Activated CD8-positive, alpha-beta memory T cell treated with anti-CD3 and anti-CD28 coated beads, Interleukin-2, amount 10 ng/mL, durations not matched to agents 7 days and 5 days (primary cell): ENCODE data around the gene MPHOSPH6. TPM values are rescaled to one million over a fixed set of nuclear protein-coding genes. Genes with fewer than 3 reads are reported as not detected.
A peak's percentile ranks its signal among the peaks of the same experiment; 100 is the strongest.
"Not testable (repeated sequence)": the region's sequence is repeated elsewhere in the genome, so short reads cannot be mapped to it uniquely, and the experiment has no call there.

Source experiments
- ATAC-seq: fragments of 150-1000 bp; cut with Tn5 transposase; one replicate; pipeline ENCODE4 v1.10.0; 2021; ENCODE audit warnings: moderate library complexity
- CTCF ChIA-PET: fragments of 350-600 bp; sonication (Branson Sonifier 250); formaldehyde crosslinking; loops from one replicate; lab custom pipeline; 2021; ENCODE audit warnings: antibody characterized with exemption; lab: Charles Lee
- DNase-seq: peaks from one replicate; pipeline ENCODE4 v3.0.0-alpha.2; 2020
- H3K27ac Mint-ChIP-seq: one replicate; pipeline ENCODE4 v1.8.0; 2021; ENCODE audit warnings: mild to moderate bottlenecking, mixed read lengths
- H3K27me3 Mint-ChIP-seq: one replicate; pipeline ENCODE4 v1.8.0; 2021; ENCODE audit warnings: mixed read lengths
- H3K36me3 Mint-ChIP-seq: one replicate; pipeline ENCODE4 v1.8.0; 2021; ENCODE audit warnings: mild to moderate bottlenecking, mixed read lengths
- H3K4me1 Mint-ChIP-seq: one replicate; pipeline ENCODE4 v1.8.0; 2021; ENCODE audit warnings: mixed read lengths
- H3K4me3 Mint-ChIP-seq: one replicate; pipeline ENCODE4 v1.8.0; 2021; ENCODE audit warnings: mild to moderate bottlenecking, moderate library complexity, mixed read lengths
- H3K9me3 Mint-ChIP-seq: one replicate; pipeline ENCODE4 v1.8.0; 2022; ENCODE audit warnings: low read depth, mixed read lengths
- total RNA-seq, 2 experiments: library from RNA; stranded (reverse); gene quantifications; one replicate each; pipeline ENCODE4 v1.2.3, GENCODE V29; 2021

The MPHOSPH6 gene
- total RNA-seq, 2 experiments from 2014 or later, result 26.1 to 32.1 TPM

DNA sequence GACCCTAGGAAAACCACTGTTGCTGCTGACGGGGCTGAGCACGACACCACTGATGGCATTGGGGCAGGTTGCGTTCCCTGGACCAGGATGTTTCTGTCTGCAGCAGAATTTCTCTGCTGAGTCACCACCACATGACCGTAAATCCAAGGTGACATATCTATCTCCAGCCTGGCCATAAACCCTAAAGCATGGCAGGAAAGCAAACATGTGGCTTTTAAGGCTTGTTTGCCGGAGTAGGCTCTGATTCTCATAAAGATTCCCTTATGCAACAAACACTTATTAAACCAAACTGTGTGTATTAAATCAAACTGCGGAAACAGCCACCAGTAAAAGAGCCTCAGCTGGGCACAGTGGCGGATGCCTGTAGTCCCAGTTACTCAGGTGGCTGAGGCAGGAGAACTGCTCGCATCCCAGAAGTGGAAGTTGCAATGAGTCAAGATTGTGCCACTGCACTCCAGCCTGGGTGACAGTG lies 17.3 kb downstream of the MPHOSPH6 start:
- Mint-ChIP-seq H3K9me3 (no peaks in the 10 kb centered on the region), H3K36me3 (peaks cover 26% of the 10 kb centered on the region), H3K4me1 (no peaks in the 10 kb centered on the region), H3K27me3 (no peaks in the 10 kb centered on the region), H3K27ac (no peak overlapping the region), H3K4me3 (no peak overlapping the region)
- CTCF ChIA-PET, result interaction anchor here (1.5 kb wide), 1 partner anchor 10 kb away, joined by 3 read pairs; no protein-coding TSS in a partner anchor
- ATAC-seq (no peak), DNase-seq (no peak)

DNA sequence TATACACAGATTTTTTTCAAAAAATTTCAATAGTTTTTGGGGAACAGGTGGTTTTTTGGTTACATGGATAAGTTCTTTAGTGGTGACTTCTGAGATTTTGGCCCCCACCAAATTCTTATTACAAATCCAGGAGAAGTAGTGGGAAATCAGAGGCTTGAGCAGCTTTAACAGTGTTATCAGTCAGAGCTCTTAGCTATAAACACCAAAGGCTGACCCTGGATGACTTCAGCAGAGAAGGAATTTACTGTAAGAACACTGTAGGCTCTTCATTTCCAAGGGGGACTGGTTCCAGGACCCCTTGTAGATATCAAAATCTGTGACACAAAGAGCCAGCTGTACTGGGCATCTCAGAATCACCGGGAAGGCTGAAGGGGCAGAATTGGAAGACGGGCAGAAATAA lies 17.8 kb downstream of the MPHOSPH6 start:
- no peak overlapping the region for H3K27ac Mint-ChIP-seq
- ATAC-seq (no peak), DNase-seq (no peak)
- H3K9me3 Mint-ChIP-seq, result no peaks in the 10 kb centered on the region
- CTCF ChIA-PET, result interaction anchor here (1.5 kb wide), 1 partner anchor 11 kb away, joined by 3 read pairs; no protein-coding TSS in a partner anchor
- no peaks in the 10 kb centered on the region for H3K4me1 Mint-ChIP-seq
- H3K36me3 Mint-ChIP-seq, result peaks cover 31% of the 10 kb centered on the region
- no peak overlapping the region for H3K4me3 Mint-ChIP-seq
- H3K27me3 Mint-ChIP-seq, result no peaks in the 10 kb centered on the region

DNA sequence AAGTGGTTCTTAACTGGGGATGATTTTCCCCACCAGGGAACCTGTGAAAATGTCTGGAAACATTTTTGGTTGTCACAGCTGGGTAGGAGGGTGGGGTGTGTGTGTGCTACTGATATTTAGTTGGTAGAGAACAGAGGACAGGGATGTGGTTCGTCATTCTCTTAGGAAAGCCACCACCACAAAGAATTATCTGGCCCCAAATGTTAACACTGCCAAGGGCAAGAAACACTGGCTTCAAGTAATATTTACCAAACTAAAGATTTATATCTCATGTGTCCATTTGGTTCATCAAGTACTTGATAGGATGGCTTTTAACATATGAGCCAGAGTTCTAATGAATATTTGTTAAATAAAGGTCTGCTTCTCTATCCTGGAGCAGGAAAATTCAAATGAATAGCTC lies 19.5 kb downstream of the MPHOSPH6 start:
- Mint-ChIP-seq H3K4me1 (no peaks in the 10 kb centered on the region), H3K4me3 (no peak overlapping the region), H3K36me3 (peaks cover 33% of the 10 kb centered on the region), H3K27ac (no peak overlapping the region), H3K9me3 (no peaks in the 10 kb centered on the region), H3K27me3 (no peaks in the 10 kb centered on the region)
- no peak for DNase-seq
- ATAC-seq, result no peak
- CTCF ChIA-PET, result interaction anchor here (1.6 kb wide), 1 partner anchor 79 kb away, joined by 5 read pairs; no protein-coding TSS in a partner anchor

DNA sequence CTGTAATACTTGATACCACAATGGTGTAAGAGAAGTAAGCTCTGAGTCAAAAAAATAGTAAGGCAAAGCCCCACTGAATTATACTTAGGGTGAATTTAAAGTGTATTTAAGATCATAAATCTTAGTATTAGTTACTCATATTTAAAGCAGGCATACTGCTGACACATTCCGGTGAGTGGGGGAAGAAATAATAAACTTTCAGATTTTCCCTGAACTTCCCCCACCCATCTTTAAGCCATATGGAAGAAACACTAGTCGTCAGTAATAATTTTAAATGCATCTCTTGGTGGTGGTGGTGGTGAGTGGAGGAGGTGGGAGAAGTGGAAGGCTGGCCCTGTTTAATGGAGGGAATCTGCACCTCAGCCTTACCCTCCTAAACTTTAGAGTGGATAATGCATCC lies 20.5 kb downstream of the MPHOSPH6 start:
- Mint-ChIP-seq H3K36me3 (peaks cover 28% of the 10 kb centered on the region), H3K4me1 (no peaks in the 10 kb centered on the region), H3K27ac (no peak overlapping the region), H3K4me3 (no peak overlapping the region), H3K9me3 (no peaks in the 10 kb centered on the region), H3K27me3 (no peaks in the 10 kb centered on the region)
- CTCF ChIA-PET, result interaction anchor here (1.5 to 1.6 kb wide), 2 partner anchors 80 to 81 kb away, joined by 3 to 5 read pairs; no protein-coding TSS in a partner anchor
- ATAC-seq (no peak), DNase-seq (no peak)

DNA sequence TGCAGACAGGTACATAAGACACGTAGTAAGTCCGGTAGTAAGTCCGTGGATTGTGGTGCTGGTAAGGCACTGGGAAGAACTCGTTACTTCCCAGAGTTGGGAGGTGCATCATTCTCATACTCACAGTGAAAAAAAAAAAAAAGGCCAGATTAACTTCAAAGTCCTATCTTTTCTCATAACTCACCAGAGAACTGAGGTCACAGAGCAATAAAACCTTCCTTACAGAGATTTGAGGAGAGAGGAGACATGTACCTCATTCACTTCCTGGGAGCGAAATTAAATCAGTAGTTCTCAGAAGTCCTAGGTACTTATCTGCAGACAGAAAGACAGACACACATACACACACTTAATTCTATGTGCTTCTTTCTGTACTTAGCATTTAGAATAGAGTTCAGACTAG lies 22.5 kb downstream of the MPHOSPH6 start:
- ATAC-seq (no peak), DNase-seq (no peak)
- Mint-ChIP-seq H3K4me3 (no peak overlapping the region), H3K36me3 (peaks cover 18% of the 10 kb centered on the region), H3K27ac (no peak overlapping the region), H3K9me3 (no peaks in the 10 kb centered on the region), H3K27me3 (no peaks in the 10 kb centered on the region), H3K4me1 (no peaks in the 10 kb centered on the region)
- CTCF ChIA-PET, result no interaction called here

DNA sequence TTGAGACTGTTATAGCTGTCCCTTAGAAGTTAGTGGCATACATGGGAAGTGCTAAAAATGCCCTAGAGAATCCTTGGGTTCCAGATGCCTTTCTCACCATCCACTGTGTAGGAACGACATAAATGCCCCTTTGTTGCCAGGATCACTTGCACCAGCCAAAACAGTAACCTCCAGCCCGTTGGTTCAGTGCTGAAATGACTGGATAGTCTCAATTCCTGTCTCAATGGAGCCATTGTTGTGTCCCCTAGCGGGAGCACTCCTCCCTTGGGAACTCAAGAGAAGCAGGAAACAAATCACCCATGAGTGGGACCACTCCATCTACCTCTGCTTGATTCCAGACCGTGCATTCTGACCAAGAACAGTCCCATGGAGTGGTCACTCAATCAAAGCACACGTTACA lies 23.1 kb downstream of the MPHOSPH6 start:
- CTCF ChIA-PET, result no interaction called here
- Mint-ChIP-seq H3K9me3 (no peaks in the 10 kb centered on the region), H3K36me3 (peaks cover 18% of the 10 kb centered on the region), H3K4me3 (no peak overlapping the region), H3K27me3 (no peaks in the 10 kb centered on the region), H3K4me1 (no peaks in the 10 kb centered on the region), H3K27ac (no peak overlapping the region)
- ATAC-seq, result no peak
- no peak for DNase-seq

DNA sequence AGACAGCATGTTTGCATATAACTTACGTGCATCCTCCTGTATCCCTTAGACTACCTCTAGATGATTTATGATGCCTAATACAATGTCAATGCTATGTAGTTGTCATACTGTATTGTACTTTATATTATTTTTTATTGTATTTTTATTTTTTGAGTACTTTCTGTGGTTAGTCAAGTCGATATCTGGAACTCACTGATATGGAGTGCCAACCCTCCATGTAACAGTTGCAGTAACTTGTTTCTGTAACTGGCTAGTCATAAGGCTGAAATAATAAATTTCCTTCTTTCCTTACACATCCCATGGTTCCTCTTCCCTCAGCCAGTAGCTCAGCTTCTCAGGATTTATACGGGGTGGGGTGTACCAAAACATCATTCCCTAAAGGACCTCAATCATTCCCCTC lies 23.5 kb downstream of the MPHOSPH6 start:
- no peak overlapping the region for H3K4me3 Mint-ChIP-seq
- no peak overlapping the region for H3K27ac Mint-ChIP-seq
- DNase-seq (no peak), ATAC-seq (no peak)
- no peaks in the 10 kb centered on the region for H3K4me1 Mint-ChIP-seq
- H3K9me3 Mint-ChIP-seq, result no peaks in the 10 kb centered on the region
- CTCF ChIA-PET, result no interaction called here
- no peaks in the 10 kb centered on the region for H3K27me3 Mint-ChIP-seq
- peaks cover 19% of the 10 kb centered on the region for H3K36me3 Mint-ChIP-seq

DNA sequence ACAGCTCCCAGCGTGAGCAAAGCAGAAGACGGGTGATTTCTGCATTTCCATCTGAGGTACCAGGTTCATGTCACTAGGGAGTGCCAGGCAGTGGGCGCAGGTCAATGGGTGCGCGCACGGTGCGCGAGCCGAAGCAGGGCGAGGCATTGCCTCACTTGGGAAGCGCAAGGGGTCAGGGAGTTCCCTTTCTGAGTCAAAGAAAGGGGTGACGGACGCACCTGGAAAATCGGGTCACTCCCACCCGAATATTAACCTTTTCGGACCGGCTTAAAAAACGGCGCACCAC lies 30.8 kb downstream of the MPHOSPH6 start:
- H3K27me3 Mint-ChIP-seq, H3K4me1 Mint-ChIP-seq, H3K9me3 Mint-ChIP-seq, DNase-seq, CTCF ChIA-PET, ATAC-seq: not testable (repeated sequence)
- Mint-ChIP-seq H3K4me3 (peak overlapping the region; percentile 52), H3K27ac (peak overlapping the region; percentile 41), H3K36me3 (peaks cover 18% of the 10 kb centered on the region)

DNA sequence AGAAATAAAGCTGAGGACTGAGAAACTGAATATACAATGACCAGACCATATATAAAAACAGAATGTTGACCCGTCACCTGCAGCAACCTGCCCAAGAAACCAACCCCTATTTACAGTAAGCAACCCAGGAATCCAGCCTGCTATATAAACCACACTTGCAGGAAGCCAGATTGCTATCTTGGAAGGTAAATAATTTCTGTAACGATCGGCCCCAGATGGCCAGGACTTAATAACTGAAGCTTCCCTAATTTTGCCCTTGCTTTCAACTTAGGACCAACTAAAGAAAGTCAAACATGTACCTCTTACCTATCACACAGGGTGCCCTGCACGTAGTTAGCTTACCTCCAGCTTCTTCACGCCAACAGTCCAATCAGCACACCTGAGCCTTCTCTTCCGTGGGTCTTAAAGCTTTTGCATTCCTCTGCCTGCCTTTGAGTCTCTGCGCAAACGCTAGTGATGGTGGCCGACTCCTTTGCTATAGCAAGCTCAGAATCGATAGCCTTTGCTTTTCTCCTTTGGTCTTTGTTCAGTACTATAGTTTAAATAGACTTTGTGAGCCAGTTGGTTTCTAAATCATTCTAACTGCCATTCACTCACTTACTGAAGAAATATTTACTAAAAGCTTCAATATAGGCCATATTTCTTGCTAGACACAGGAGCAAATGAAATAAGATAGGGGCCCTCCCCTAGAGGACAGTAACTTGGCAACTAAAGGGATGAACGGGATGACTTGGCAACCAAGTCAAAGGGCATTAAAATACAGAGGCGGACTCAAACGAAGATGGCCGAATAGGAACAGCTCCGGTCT lies 31.3 kb downstream of the MPHOSPH6 start:
- Mint-ChIP-seq H3K36me3 (peaks cover 18% of the 10 kb centered on the region), H3K4me3 (peak overlapping the region; percentile 52), H3K27ac (peak overlapping the region; percentile 41), H3K4me1 (peaks cover 13% of the 10 kb centered on the region), H3K27me3 (no peaks in the 10 kb centered on the region), H3K9me3 (no peaks in the 10 kb centered on the region)
- CTCF ChIA-PET, result no interaction called here
- DNase-seq (no peak), ATAC-seq (no peak)

DNA sequence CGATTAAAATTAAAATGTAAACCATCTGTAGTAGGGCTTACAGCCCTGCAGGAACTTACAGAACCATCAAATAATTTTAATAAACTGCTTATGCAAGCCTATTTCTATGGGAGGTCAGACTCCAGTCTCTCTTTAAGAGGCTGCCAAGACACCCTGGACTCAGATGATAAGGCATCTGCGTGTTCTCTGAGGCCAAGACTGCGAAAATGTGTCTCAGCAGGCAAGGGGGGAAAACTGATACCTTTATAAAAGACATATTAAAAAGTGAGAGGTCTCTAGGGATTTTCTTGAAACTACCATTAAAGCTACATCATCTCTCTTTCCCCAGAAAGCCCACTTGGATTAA lies 32.2 kb downstream of the MPHOSPH6 start:
- H3K4me1 Mint-ChIP-seq, result peaks cover 21% of the 10 kb centered on the region
- no peak overlapping the region for H3K27ac Mint-ChIP-seq
- DNase-seq, result no peak
- no peak for ATAC-seq
- no peaks in the 10 kb centered on the region for H3K27me3 Mint-ChIP-seq
- no peaks in the 10 kb centered on the region for H3K9me3 Mint-ChIP-seq
- H3K4me3 Mint-ChIP-seq, result no peak overlapping the region
- CTCF ChIA-PET, result no interaction called here
- peaks cover 18% of the 10 kb centered on the region for H3K36me3 Mint-ChIP-seq

DNA sequence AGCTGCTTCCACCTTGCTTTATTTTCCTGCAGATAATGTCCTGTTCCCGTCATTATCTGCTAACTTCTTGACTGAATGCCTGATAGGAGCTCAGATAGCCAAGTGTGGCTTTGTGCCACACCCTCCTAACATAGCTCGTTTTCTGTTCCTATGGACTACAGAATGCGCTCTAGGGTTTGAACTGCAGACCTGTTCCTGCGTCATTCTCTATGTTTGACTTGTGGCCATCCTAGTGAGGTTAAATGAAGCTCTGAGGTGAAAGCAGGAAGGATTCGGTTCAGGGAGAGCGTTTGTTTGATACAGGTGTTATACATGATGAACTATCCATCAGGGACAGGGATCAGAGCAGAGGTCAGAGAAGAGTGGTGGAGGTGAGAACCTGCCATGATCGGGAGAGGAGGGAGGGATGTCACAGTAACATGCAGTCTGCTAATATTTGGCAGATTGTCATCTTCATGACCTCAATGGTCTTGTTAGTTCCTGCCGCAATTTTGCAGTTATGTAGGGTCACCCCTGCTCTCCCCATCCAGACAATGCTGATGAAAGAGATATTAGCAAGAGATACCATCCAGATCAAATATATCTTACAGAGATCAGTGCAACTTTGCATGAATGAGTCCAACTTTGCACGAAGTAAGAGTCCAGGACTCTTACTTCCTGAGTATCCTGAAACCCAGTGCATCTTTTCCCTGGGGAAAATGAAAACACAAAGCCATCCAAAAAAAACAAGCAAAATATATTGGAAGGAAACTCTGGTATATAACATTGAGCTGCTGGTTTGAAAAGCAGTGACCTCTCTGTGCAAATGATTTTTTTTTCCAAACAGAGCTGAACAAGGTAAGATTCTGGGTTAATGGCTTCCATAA lies 32.8 kb downstream of the MPHOSPH6 start:
- Mint-ChIP-seq H3K9me3 (no peaks in the 10 kb centered on the region), H3K4me1 (peaks cover 21% of the 10 kb centered on the region), H3K4me3 (no peak overlapping the region), H3K27ac (no peak overlapping the region), H3K27me3 (no peaks in the 10 kb centered on the region), H3K36me3 (peaks cover 18% of the 10 kb centered on the region)
- CTCF ChIA-PET, result no interaction called here
- ATAC-seq, result no peak
- DNase-seq, result no peak

DNA sequence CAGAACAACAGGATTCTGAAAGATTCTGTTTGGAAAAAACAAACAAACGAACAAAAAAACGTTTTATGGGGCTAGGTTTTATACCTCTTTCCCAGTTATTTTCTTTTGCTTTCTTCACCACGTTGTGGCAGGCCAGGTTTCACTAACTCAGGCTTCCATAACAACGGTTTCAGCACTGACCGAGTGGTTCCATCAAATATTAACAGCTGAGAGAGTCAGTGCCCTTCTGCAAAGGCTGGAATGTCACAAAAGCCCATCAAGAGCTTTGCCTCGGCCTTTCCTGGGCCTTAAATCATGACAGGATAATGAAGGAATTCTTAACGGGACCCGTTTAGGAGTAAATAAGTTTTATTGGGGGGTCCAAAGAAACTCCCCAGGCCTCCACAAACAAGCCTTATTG lies 34.2 kb downstream of the MPHOSPH6 start:
- peaks cover 14% of the 10 kb centered on the region for H3K36me3 Mint-ChIP-seq
- CTCF ChIA-PET, result no interaction called here
- no peak overlapping the region for H3K4me3 Mint-ChIP-seq
- ATAC-seq (no peak), DNase-seq (no peak)
- no peak overlapping the region for H3K27ac Mint-ChIP-seq
- peaks cover 21% of the 10 kb centered on the region for H3K4me1 Mint-ChIP-seq
- no peaks in the 10 kb centered on the region for H3K27me3 Mint-ChIP-seq
- no peaks in the 10 kb centered on the region for H3K9me3 Mint-ChIP-seq

DNA sequence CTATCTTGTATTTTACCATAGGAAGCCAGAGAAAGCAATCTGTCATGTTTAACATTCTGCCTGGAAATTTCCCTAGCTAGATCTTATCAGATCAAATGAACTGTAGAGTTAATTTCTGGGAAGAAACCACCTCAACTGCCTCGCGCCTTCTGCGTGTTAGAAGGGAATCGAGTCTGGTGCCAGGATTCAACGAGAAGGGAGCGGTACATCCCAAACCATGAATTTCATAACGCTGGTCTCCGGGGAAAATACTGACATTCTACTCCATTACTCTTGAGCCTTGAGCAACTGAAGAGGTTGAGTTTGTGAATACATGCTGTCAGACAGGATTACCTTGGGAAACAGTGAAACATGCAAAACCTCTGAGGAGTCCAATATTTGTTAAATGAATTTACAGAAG lies 35.2 kb downstream of the MPHOSPH6 start:
- H3K4me1 Mint-ChIP-seq, result peaks cover 21% of the 10 kb centered on the region
- CTCF ChIA-PET, result interaction anchor here (1.6 kb wide), 1 partner anchor 35 kb away, joined by 4 read pairs; the partner anchor contains the start of gene MPHOSPH6
- DNase-seq (no peak), ATAC-seq (no peak)
- H3K27me3 Mint-ChIP-seq, result no peaks in the 10 kb centered on the region
- no peaks in the 10 kb centered on the region for H3K9me3 Mint-ChIP-seq
- H3K36me3 Mint-ChIP-seq, result peaks cover 14% of the 10 kb centered on the region
- H3K27ac Mint-ChIP-seq, result no peak overlapping the region
- no peak overlapping the region for H3K4me3 Mint-ChIP-seq
